Sigmoid colon (tissue), 4 donors: ENCODE results near the gene WNT7A.

Experiments used
- EP300 ChIP-seq, 4 donors: sonication (generic); formaldehyde crosslinking; IDR thresholded peaks; one replicate each; pipeline ENCODE4 v1.6.1; 2017; ENCODE audit warnings: antibody characterized with exemption in 4 of 4
- POLR2A ChIP-seq, 2 donors: fragments of 450-650 bp; IDR thresholded peaks; one replicate each; pipeline ENCODE4 v1.6.1; 2016; ENCODE audit warnings: antibody characterized with exemption in 2 of 2, mild to moderate bottlenecking in 2 of 2, moderate library complexity in 2 of 2
- POLR2AphosphoS5 ChIP-seq, 4 donors: sonication (generic); formaldehyde crosslinking; IDR thresholded peaks; one replicate each; pipeline ENCODE4 v1.6.1; 2017; ENCODE audit warnings: antibody characterized with exemption in 4 of 4
- TF ChIP-seq, protein P1 (sequence below), 4 experiments: fragments of 450-650 bp in 3 of 4; fragments of 200-600 bp in 1 of 4; IDR thresholded peaks; one replicate each; pipeline ENCODE4 v1.5.1; 2016 to 2019; ENCODE audit warnings: antibody characterized with exemption in 4 of 4, mild to moderate bottlenecking in 3 of 4, moderate library complexity in 2 of 4

GRCh38 chr3:13894807-13895154 lies 14.9 kb upstream of the WNT7A start:
- TF ChIP-seq POLR2A (IDR thresholded peaks at IDR 0.05) = no peak
- TF ChIP-seq, protein P1, sequence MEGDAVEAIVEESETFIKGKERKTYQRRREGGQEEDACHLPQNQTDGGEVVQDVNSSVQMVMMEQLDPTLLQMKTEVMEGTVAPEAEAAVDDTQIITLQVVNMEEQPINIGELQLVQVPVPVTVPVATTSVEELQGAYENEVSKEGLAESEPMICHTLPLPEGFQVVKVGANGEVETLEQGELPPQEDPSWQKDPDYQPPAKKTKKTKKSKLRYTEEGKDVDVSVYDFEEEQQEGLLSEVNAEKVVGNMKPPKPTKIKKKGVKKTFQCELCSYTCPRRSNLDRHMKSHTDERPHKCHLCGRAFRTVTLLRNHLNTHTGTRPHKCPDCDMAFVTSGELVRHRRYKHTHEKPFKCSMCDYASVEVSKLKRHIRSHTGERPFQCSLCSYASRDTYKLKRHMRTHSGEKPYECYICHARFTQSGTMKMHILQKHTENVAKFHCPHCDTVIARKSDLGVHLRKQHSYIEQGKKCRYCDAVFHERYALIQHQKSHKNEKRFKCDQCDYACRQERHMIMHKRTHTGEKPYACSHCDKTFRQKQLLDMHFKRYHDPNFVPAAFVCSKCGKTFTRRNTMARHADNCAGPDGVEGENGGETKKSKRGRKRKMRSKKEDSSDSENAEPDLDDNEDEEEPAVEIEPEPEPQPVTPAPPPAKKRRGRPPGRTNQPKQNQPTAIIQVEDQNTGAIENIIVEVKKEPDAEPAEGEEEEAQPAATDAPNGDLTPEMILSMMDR (IDR thresholded peaks at IDR 0.05) = no peak
- no peak for TF ChIP-seq POLR2AphosphoS5 (IDR thresholded peaks at IDR 0.05)
- TF ChIP-seq EP300 (IDR thresholded peaks at IDR 0.05) = no peak
